IMR-90 (cell line): ENCODE data around the gene NUPR1. TPM values are rescaled to one million over a fixed set of nuclear protein-coding genes. Genes with fewer than 3 reads are reported as not detected.

Experiments used
- ATAC-seq: fragments of 200-7000 bp; cut with Tn5 transposase; 2 replicates; pipeline ENCODE4 v1.9.1; 2020; ENCODE audit warnings: low read depth, mild to moderate bottlenecking, moderate library complexity
- BruUV-seq: library from RNA; stranded (reverse); fragments of 400-500 nt; replicated peaks from 2 replicates; lab custom pipeline; 2021; lab: Mats Ljungman, UMichigan
- CTCF ChIA-PET: fragments of 300-600 bp; formaldehyde crosslinking; extraction: SDS; loops from one replicate; lab custom pipeline; 2021; ENCODE audit warnings: antibody characterized with exemption; lab: Yijun Ruan, JAX
- POLR2A ChIA-PET: fragments of 300-600 bp; sonication (Branson Sonifier 250); formaldehyde crosslinking; loops from one replicate; lab custom pipeline; 2022; ENCODE audit warnings: antibody characterized with exemption; ENCODE audit not compliant: unreplicated experiment; lab: Charles Lee
- DNase-seq: peaks from one replicate; pipeline ENCODE4 v3.0.0; 2013
- H2AFZ ChIP-seq: replicated peaks from 2 replicates; pipeline ENCODE3; 2013; ENCODE audit warnings: low read length, mild to moderate bottlenecking; ENCODE audit not compliant: poor library complexity
- H2AK5ac ChIP-seq: 2 replicates; pipeline ENCODE4 v1.6.1; 2013; ENCODE audit warnings: low read depth, low read length, inconsistent platforms
- H2AK9ac ChIP-seq: replicated peaks from 2 replicates; pipeline ENCODE3; 2013; ENCODE audit warnings: mild to moderate bottlenecking, low read depth, low read length, moderate library complexity; ENCODE audit not compliant: poor library complexity
- H2BK120ac ChIP-seq: 2 replicates; pipeline ENCODE4 v1.6.1; 2013; ENCODE audit warnings: low read depth, low read length, inconsistent platforms
- H2BK15ac ChIP-seq: 3 replicates; pipeline ENCODE4 v1.6.1; 2013; ENCODE audit warnings: low read depth, low read length, inconsistent platforms
- H2BK20ac ChIP-seq: 2 replicates; pipeline ENCODE4 v1.6.1; 2013; ENCODE audit warnings: low read depth, mild to moderate bottlenecking, inconsistent platforms, low read length, moderate library complexity
- H2BK5ac ChIP-seq: 2 replicates; pipeline ENCODE4 v1.6.1; 2013; ENCODE audit warnings: mild to moderate bottlenecking, low read depth, low read length, inconsistent platforms; ENCODE audit not compliant: poor library complexity, severe bottlenecking
- H3K14ac ChIP-seq: replicated peaks from 2 replicates; pipeline ENCODE4 v1.6.1; 2013; ENCODE audit warnings: low read depth, low read length, inconsistent platforms
- H3K18ac ChIP-seq: 2 replicates; pipeline ENCODE4 v1.6.1; 2013; ENCODE audit warnings: low read depth, low read length, control low read depth
- H3K23ac ChIP-seq: 2 replicates; pipeline ENCODE4 v1.6.1; 2013; ENCODE audit warnings: low read depth, low read length, inconsistent platforms
- H3K27ac ChIP-seq: 2 replicates; pipeline ENCODE4 v1.5.1; 2013; ENCODE audit warnings: mild to moderate bottlenecking, control low read depth, low read length; ENCODE audit not compliant: insufficient read depth
- H3K27me3 ChIP-seq: 2 replicates; pipeline ENCODE4 v1.6.1; 2013; ENCODE audit warnings: low read length; ENCODE audit not compliant: control insufficient read depth, insufficient read depth
- H3K36me3 ChIP-seq: 2 replicates; pipeline ENCODE4 v1.6.1; 2013; ENCODE audit warnings: low read length, mixed read lengths; ENCODE audit not compliant: control insufficient read depth, insufficient read depth
- H3K4ac ChIP-seq: 2 replicates; pipeline ENCODE4 v1.6.1; 2013; ENCODE audit warnings: low read depth, low read length, inconsistent platforms
- H3K4me1 ChIP-seq: 2 replicates; pipeline ENCODE4 v1.6.1; 2013; ENCODE audit warnings: low read length, mixed read lengths; ENCODE audit not compliant: control insufficient read depth, insufficient read depth
- H3K4me2 ChIP-seq: 2 replicates; pipeline ENCODE4 v1.6.1; 2013; ENCODE audit warnings: low read depth, mild to moderate bottlenecking, control low read depth, low read length, moderate library complexity
- H3K4me3 ChIP-seq: 2 replicates; pipeline ENCODE4 v1.5.1; 2013; ENCODE audit warnings: low read depth, mild to moderate bottlenecking, control low read depth, low read length, moderate library complexity; ENCODE audit not compliant: insufficient read depth
- H3K56ac ChIP-seq: 2 replicates; pipeline ENCODE4 v1.6.1; 2013; ENCODE audit warnings: low read length, inconsistent platforms; ENCODE audit not compliant: insufficient read depth; ENCODE audit errors: extremely low read depth
- H3K79me1 ChIP-seq, 2 experiments: 2 replicates each; pipeline ENCODE4 v1.6.1; 2013; ENCODE audit warnings: low read length in 2 of 2, inconsistent platforms in 1 of 2, low read depth in 1 of 2
- H3K9ac ChIP-seq: 2 replicates; pipeline ENCODE4 v1.6.1; 2013; ENCODE audit warnings: low read depth, low read length, control low read depth
- H3K9me1 ChIP-seq: 2 replicates; pipeline ENCODE4 v1.6.1; 2013; ENCODE audit warnings: low read length, inconsistent platforms; ENCODE audit not compliant: insufficient read depth
- H3K9me3 ChIP-seq: 2 replicates; pipeline ENCODE4 v1.6.1; 2013; ENCODE audit warnings: low read length; ENCODE audit not compliant: control insufficient read depth, insufficient read depth
- H4K20me1 ChIP-seq: 2 replicates; pipeline ENCODE4 v1.6.1; 2013; ENCODE audit warnings: low read length, inconsistent platforms; ENCODE audit not compliant: insufficient read depth
- H4K5ac ChIP-seq: 2 replicates; pipeline ENCODE4 v1.6.1; 2013; ENCODE audit warnings: mild to moderate bottlenecking, low read depth, low read length, control low read depth
- H4K8ac ChIP-seq, 2 experiments: 2 replicates each; pipeline ENCODE4 v1.6.1; 2013; ENCODE audit warnings: low read depth in 2 of 2, low read length in 2 of 2, control low read depth in 1 of 2, inconsistent platforms in 1 of 2
- H4K91ac ChIP-seq: 2 replicates; pipeline ENCODE4 v1.6.1; 2013; ENCODE audit warnings: low read depth, low read length, inconsistent platforms; ENCODE audit not compliant: insufficient read depth
- ELK1 ChIP-seq: fragments of 150-350 bp; IDR thresholded peaks from 2 replicates; pipeline ENCODE4 v1.6.1; 2016; ENCODE audit warnings: low read depth, mild to moderate bottlenecking, low read length, moderate library complexity, borderline replicate concordance
- FOS ChIP-seq: fragments of 150-350 bp; IDR thresholded peaks from 2 replicates; pipeline ENCODE4 v1.6.1; 2016; ENCODE audit warnings: low read depth, low read length
- MAFK ChIP-seq: IDR thresholded peaks from 2 replicates; pipeline ENCODE4 v1.6.1; 2012; ENCODE audit warnings: low read depth, low read length, improper control_type of control experiment
- NFE2L2 ChIP-seq: fragments of 150-350 bp; IDR thresholded peaks from 2 replicates; pipeline ENCODE4 v1.6.1; 2016; ENCODE audit warnings: low read depth, mild to moderate bottlenecking, low read length
- RAD21 ChIP-seq: IDR thresholded peaks from 2 replicates; pipeline ENCODE4 v1.6.1; 2012; ENCODE audit warnings: low read length, improper control_type of control experiment
- RCOR1 ChIP-seq: IDR thresholded peaks from 2 replicates; pipeline ENCODE4 v1.6.1; 2012; ENCODE audit warnings: mild to moderate bottlenecking, low read length, improper control_type of control experiment; ENCODE audit not compliant: insufficient replicate concordance
- RFX5 ChIP-seq: IDR thresholded peaks from 2 replicates; pipeline ENCODE4 v1.8.0; 2012; ENCODE audit warnings: low read depth, mild to moderate bottlenecking, low read length, moderate library complexity
- WGBS, 2 experiments: methylation state at CpG; one replicate each; pipeline versions ENCODE4 v1.1.5 to v1.1.7; 2013; ENCODE audit warnings: missing lambda C conversion rate in 2 of 2; ENCODE audit not compliant: insufficient read length in 1 of 2; ENCODE audit errors: extremely low coverage in 2 of 2; 5-methylcytosine and 5-hydroxymethylcytosine counted together
- dilution Hi-C: fragments of 300-500 bp; cut with HindIII; formaldehyde crosslinking; loops from one replicate; pipeline ENCODE4 v1.14.3; 2018; ENCODE audit warnings: low sequenced_read_pairs; ENCODE audit not compliant: unreplicated experiment
- in situ Hi-C: fragments of 300-500 bp; cut with MboI; formaldehyde crosslinking; loops from 3 replicates; pipeline ENCODE4 v1.14.3; 2019; ENCODE audit warnings: low sequenced_read_pairs, inconsistent platforms, mixed read lengths
- intact Hi-C: fragments of 100-400 bp; cut with micrococcal nuclease; formaldehyde crosslinking; loops from 2 replicates; pipeline ENCODE4 v1.10.0; 2022
- polyA plus RNA-seq, 3 experiments: library from polyadenylated mRNA; depleted of rRNA; stranded (reverse); fragments of >200 nt; gene quantifications; 2 replicates each; pipeline ENCODE4 v1.2.3, GENCODE V29; 2012; ENCODE audit warnings: low replicate concordance in 1 of 3
- total RNA-seq: library from RNA; depleted of rRNA; stranded (reverse); fragments of >200 nt; gene quantifications from 2 replicates; pipeline ENCODE4 v1.2.3, GENCODE V29; 2012

The NUPR1 gene
- total and polyA plus RNA-seq, 2 of the 4 experiments (the other 2 are of a cell fraction) = 10.2 to 27.9 TPM

- 70% methylated on average over 2 of the region's 7 CpGs; no CpG with 5 or more reads in 1 of the 2 experiments for WGBS, 2 experiments
- Histone ChIP-seq H3K23ac (no peak overlapping the region), H3K18ac (no peak overlapping the region), H3K56ac (no peak overlapping the region), H4K20me1 (no peaks in the 10 kb centered on the region), H3K27me3 (peaks cover 2% of the 10 kb centered on the region; the same call in 1 of the 2 replicates), H3K4ac (no peak overlapping the region), H4K91ac (no peak overlapping the region), H3K14ac (no peak overlapping the region), H3K4me3 (no peak overlapping the region), H3K9me3 (no peaks in the 10 kb centered on the region), H3K9me1 (peaks cover 4% of the 10 kb centered on the region; the same call in 1 of the 2 replicates), H2AFZ (no peak overlapping the region), H4K8ac (no peak overlapping the region), H2AK5ac (no peak overlapping the region), H2AK9ac (no peak overlapping the region), H3K4me1 (peaks cover 7% of the 10 kb centered on the region), H2BK5ac (no peak overlapping the region), H3K27ac (no peak overlapping the region), H3K9ac (no peak overlapping the region), H2BK20ac (no peak overlapping the region), H4K5ac (no peak overlapping the region), H3K4me2 (no peak overlapping the region), H2BK15ac (no peak overlapping the region), H3K79me1 (peaks cover 9 to 10% of the 10 kb centered on the region in 2 experiments), H3K36me3 (peaks cover 2% of the 10 kb centered on the region; the same call in 1 of the 2 replicates), H2BK120ac (no peak overlapping the region)
- intact Hi-C loops = no loop called here
- TF ChIP-seq RCOR1 (no peak), RFX5 (no peak), MAFK (no peak), RAD21 (no peak), ELK1 (no peak), FOS (no peak), NFE2L2 (no peak)
- in situ Hi-C loops = loop anchor here (10.0 kb wide), 1 partner anchor 218 kb away; no protein-coding TSS in a partner anchor
- DNase-seq (no peak), ATAC-seq (no peak)
- dilution Hi-C loops = no loop called here
- CTCF ChIA-PET = no interaction called here
- POLR2A ChIA-PET = no interaction called here
- no TSS peak for BruUV-seq
Observed at GRCh38 chr16:28542646-28543045, 3.9 kb upstream of the NUPR1 start.
